Measurements from ENCODE around the gene TMEM74B.
"Not testable (repeated sequence)": the region's sequence is repeated elsewhere in the genome, so short reads cannot be mapped to it uniquely, and the experiment has no call there.

TMEM74B gene

DNA sequence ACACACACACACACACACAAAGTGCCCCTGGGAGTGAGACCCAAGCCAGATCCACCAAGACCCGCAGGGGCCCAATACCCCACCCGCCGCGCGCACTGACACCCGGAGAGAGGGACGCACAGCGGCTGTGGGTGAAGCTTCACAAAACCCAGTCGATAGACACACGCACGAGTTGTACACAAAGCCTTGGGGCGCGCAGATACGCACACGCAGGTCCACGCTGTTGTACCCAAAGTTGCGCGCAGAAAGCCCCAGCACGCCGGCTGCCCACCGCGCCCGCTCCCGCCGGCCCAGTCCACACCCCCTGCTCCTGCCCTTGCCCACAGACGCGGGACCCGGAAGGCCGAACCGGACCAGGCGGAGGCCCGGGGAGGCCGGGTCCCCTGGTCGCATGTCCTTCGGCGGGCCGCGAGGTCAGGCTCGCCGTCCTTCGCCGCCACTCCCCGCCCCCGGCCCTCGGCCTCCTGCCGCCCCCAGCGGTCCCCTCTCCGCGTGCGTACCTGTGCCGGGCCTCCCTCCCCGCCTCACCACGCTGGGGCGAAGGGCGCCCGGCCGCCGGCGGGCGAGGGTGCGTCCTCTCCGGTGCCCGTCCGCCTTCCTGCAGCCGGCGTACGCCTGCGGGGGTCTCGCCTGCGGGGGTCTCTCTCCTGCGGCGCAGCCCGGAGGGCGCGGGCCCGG, at the start of gene TMEM74B:
TMEM74B (minus strand) TSS at position 344 of the 678 bp plus-strand sequence. CDS start 1,180 bp downstream, outside the sequence.
- Histone ChIP-seq H3K9me3 (ENCODE audit: control insufficient read depth in 2 of 2, low read length in 2 of 2) (no peaks in the 10 kb centered on the region), H3K4me1 (ENCODE audit: control insufficient read depth in 2 of 2, insufficient read depth in 2 of 2, low read length in 2 of 2) (peaks cover 6 to 30% of the 10 kb centered on the region in 2 donors), H3K4me3 (ENCODE audit: low read length in 2 of 2) (peak within 1 kb of the TSS; percentile 26 to 57), H3K27ac (ENCODE audit: low read depth in 2 of 2, low read length in 2 of 2) (no peak within 1 kb of the TSS), H3K9ac (ENCODE audit: low read depth in 1 of 2, low read length in 2 of 2) (no peak within 1 kb of the TSS), H3K36me3 (ENCODE audit: control insufficient read depth in 2 of 2, insufficient read depth in 2 of 2, low read length in 2 of 2) (no peaks in the 10 kb centered on the region), H3K27me3 (ENCODE audit: control insufficient read depth in 2 of 2, insufficient read depth in 2 of 2, low read length in 2 of 2) (peaks cover 11 to 13% of the 10 kb centered on the region in 2 donors)

DNA sequence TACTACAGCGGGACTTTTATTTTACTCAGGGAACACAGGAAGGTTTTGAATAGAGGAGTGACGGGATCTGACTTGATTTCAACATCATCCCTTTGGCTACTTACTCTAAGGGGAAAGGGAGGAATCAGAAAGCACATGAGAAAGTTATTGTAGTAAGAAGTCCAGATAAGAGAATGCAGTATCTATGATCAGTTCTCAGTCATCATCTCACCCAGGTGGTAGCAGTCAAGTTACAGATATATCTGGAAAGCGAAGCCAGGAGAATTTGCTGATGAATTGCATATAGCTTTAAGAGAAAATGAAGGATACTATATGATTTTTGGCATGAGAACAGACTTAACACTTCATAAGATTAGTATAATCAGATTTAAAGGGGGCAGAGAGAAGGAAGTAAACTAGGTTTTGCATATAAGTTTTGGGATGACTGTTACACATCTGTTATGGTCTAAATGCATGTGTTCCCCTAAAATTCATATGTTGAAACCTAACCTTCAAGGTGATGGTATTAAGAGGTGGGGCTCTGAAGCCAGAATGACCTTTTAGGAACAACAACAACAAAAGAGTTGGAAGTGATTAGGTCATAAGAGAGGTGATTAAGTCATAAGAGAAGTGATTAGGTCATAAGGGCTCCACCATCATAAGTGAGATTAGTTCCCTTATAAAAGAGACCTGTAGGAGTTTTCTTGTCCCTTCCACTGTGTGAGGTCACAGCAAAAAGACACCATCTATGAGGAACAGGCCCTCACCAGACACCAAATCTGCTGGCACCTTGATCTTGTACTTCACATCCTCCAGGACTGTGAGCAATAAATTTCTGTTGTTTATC, 47.7 kb upstream of the TMEM74B start:
- Histone ChIP-seq H3K4me3 (ENCODE audit: low read length in 2 of 2) (no peak overlapping the region), H3K9me3 (ENCODE audit: control insufficient read depth in 2 of 2, low read length in 2 of 2) (no peaks in the 10 kb centered on the region), H3K27me3 (ENCODE audit: control insufficient read depth in 2 of 2, insufficient read depth in 2 of 2, low read length in 2 of 2) (peaks cover 6 to 9% of the 10 kb centered on the region in 2 donors), H3K4me1 (ENCODE audit: control insufficient read depth in 2 of 2, insufficient read depth in 2 of 2, low read length in 2 of 2) (no peaks in the 10 kb centered on the region), H3K9ac (ENCODE audit: low read depth in 1 of 2, low read length in 2 of 2) (no peak overlapping the region), H3K36me3 (ENCODE audit: control insufficient read depth in 2 of 2, insufficient read depth in 2 of 2, low read length in 2 of 2) (no peaks in the 10 kb centered on the region), H3K27ac (ENCODE audit: low read depth in 2 of 2, low read length in 2 of 2) (no peak overlapping the region)

DNA sequence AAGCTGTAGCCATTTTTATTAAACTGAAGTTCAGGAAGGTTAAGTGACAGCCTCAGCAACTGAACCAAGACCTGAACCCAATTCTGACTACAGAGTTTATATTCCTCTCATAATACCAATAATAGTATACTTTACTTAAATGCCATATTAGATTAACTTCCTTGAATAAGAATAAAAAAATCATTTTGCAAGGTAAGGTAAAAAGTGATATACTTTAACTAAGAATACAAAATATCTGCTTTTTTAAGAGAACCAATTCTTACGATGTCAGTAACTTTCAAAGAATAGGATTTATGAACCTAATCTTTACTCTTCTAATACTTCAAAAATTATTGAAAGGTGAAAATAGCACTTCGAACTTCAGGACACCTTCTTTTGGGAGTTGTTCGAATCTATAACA, 44.8 kb upstream of the TMEM74B start:
- peaks cover 12 to 13% of the 10 kb centered on the region in 2 donors for H3K27me3 ChIP-seq (ENCODE audit: control insufficient read depth in 2 of 2, insufficient read depth in 2 of 2, low read length in 2 of 2)
- no peaks in the 10 kb centered on the region for H3K9me3 ChIP-seq (ENCODE audit: control insufficient read depth in 2 of 2, low read length in 2 of 2)
- H3K27ac ChIP-seq (ENCODE audit: low read depth in 2 of 2, low read length in 2 of 2), result no peak overlapping the region
- H3K36me3 ChIP-seq (ENCODE audit: control insufficient read depth in 2 of 2, insufficient read depth in 2 of 2, low read length in 2 of 2), result no peaks in the 10 kb centered on the region
- no peak overlapping the region for H3K4me3 ChIP-seq (ENCODE audit: low read length in 2 of 2)
- H3K4me1 ChIP-seq (ENCODE audit: control insufficient read depth in 2 of 2, insufficient read depth in 2 of 2, low read length in 2 of 2), result peaks cover 4 to 10% of the 10 kb centered on the region in 2 donors
- no peak overlapping the region for H3K9ac ChIP-seq (ENCODE audit: low read depth in 1 of 2, low read length in 2 of 2)

DNA sequence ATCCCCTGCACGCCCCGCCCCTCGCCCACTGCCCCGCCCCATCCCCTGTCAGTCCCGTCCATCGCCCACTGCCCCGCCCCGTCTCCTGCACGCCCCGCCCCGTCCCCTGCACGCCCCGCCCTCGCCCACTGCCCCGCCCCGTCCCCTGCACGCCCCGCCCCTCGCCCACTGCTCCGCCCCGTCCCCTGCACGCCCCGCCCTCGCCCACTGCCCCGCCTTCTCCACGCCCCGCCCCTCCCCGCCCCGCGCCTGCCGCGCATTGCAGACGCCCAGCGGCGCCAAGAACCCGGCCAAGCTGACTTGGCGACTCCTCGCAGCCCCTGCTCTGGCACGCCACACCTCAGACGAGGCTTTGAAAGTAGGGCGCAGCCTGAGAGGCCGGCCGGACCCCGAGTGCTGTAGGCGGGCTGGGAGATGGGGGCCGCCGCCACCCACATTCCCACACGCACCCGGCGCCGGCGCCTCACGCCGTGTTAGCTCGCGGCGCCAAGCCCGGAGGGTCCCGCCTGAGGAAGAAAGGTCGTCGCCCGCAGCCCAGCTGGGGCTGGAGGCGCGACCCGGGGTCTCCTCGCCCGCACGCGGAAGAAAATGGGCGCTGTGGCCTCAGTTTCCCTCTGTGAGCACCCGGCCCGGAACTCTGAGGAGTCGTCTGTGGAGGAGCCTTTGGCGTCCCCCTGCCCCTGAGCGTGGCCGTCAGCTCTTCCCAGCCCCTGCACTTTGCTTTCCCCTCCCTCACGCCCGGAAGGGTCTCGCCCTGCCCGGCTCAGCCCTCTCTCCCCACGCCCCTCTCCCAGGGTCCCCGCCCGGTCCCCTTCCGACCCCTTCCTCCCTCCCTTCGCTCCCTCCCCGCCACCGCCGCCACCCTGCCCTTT, 41.2 kb upstream of the TMEM74B start, which contains the start of gene RAD21L1:
RAD21L1 (plus strand) TSS at position 262 of the 872 bp plus-strand sequence. CDS start 2,410 bp downstream, outside the sequence.
- peaks cover 12 to 13% of the 10 kb centered on the region in 2 donors for H3K27me3 ChIP-seq (ENCODE audit: control insufficient read depth in 2 of 2, insufficient read depth in 2 of 2, low read length in 2 of 2)
- peaks cover 4 to 10% of the 10 kb centered on the region in 2 donors for H3K4me1 ChIP-seq (ENCODE audit: control insufficient read depth in 2 of 2, insufficient read depth in 2 of 2, low read length in 2 of 2)
- peak within 1 kb of the TSS; percentile 66 to 67 for H3K4me3 ChIP-seq (ENCODE audit: low read length in 2 of 2)
- H3K9ac ChIP-seq (ENCODE audit: low read depth in 1 of 2, low read length in 2 of 2), result peak within 1 kb of the TSS; percentile 26 to 59
- H3K27ac ChIP-seq (ENCODE audit: low read depth in 2 of 2, low read length in 2 of 2), result peak within 1 kb of the TSS in 1 of 2 donors; percentile 23
- no peaks in the 10 kb centered on the region for H3K9me3 ChIP-seq (ENCODE audit: control insufficient read depth in 2 of 2, low read length in 2 of 2)
- no peaks in the 10 kb centered on the region for H3K36me3 ChIP-seq (ENCODE audit: control insufficient read depth in 2 of 2, insufficient read depth in 2 of 2, low read length in 2 of 2)

DNA sequence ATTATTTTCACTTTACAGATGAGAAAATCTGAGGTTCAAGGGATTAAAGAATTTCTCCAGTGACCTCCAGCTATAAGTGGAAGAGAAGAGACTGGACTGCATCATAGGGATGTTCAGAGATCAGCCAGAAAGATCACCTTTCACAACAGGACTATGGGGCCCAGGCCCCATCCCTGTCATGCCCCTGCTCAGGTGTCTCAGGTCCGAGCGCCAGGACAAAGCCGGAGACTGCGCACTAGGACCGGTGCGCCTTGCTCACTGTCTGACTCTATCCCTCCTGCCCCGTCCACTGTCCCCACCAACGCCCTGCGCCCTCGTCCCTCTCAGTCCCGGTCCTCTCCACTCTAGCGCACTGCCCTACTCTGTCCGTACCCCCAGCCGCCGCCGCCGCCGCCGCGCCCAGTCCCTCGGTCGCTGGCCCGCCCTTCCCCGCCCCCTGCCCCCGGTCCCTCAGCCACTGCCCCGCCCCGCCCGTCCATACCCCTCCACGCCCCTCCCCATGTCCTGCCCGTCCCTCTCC, 40.5 kb upstream of the TMEM74B start:
- no peaks in the 10 kb centered on the region for H3K9me3 ChIP-seq (ENCODE audit: control insufficient read depth in 2 of 2, low read length in 2 of 2)
- H3K27ac ChIP-seq (ENCODE audit: low read depth in 2 of 2, low read length in 2 of 2), result peak overlapping the region in 1 of 2 donors; percentile 23
- H3K4me1 ChIP-seq (ENCODE audit: control insufficient read depth in 2 of 2, insufficient read depth in 2 of 2, low read length in 2 of 2), result peaks cover 4 to 10% of the 10 kb centered on the region in 2 donors
- H3K27me3 ChIP-seq (ENCODE audit: control insufficient read depth in 2 of 2, insufficient read depth in 2 of 2, low read length in 2 of 2), result peaks cover 11 to 12% of the 10 kb centered on the region in 2 donors
- H3K36me3 ChIP-seq (ENCODE audit: control insufficient read depth in 2 of 2, insufficient read depth in 2 of 2, low read length in 2 of 2), result no peaks in the 10 kb centered on the region
- no peak overlapping the region for H3K9ac ChIP-seq (ENCODE audit: low read depth in 1 of 2, low read length in 2 of 2)
- peak overlapping the region; percentile 53 to 56 for H3K4me3 ChIP-seq (ENCODE audit: low read length in 2 of 2)

DNA sequence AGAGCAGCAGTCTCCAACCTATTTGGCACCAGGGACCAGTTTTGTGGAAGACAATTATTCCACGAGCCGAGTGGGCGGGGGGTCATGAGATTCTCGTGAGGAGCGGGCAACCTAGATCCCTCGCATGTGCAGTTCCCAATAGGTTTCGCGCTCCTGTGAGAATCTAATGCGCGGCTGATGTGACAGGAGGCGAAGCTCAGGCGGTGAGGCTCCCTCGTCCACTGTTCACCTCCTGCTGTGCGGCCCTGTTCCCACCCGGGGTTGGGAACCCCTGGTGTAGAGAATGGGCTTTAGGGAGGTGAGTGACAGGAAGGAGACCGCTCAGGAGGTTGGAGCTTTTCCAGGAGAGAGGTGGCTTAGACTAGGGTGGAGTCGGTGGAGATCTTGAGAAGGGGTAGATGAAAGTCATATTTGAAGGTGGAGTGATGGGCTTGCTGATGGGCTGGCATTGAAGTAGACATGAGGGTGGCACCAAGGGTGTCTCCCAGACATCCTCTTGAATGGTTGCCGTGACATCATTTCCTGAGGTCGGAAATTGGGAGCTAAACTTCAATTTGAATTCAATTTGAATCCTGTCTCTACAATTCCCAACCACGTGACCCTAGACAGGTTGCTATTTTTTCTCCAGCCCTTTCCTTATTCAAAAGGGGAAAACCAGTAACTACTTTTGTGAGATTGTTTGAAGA, 39.6 kb upstream of the TMEM74B start:
- peaks cover 4 to 10% of the 10 kb centered on the region in 2 donors for H3K4me1 ChIP-seq (ENCODE audit: control insufficient read depth in 2 of 2, insufficient read depth in 2 of 2, low read length in 2 of 2)
- no peaks in the 10 kb centered on the region for H3K9me3 ChIP-seq (ENCODE audit: control insufficient read depth in 2 of 2, low read length in 2 of 2)
- H3K27ac ChIP-seq (ENCODE audit: low read depth in 2 of 2, low read length in 2 of 2), result no peak overlapping the region
- no peak overlapping the region for H3K9ac ChIP-seq (ENCODE audit: low read depth in 1 of 2, low read length in 2 of 2)
- H3K4me3 ChIP-seq (ENCODE audit: low read length in 2 of 2), result no peak overlapping the region
- peaks cover 7 to 9% of the 10 kb centered on the region in 2 donors for H3K27me3 ChIP-seq (ENCODE audit: control insufficient read depth in 2 of 2, insufficient read depth in 2 of 2, low read length in 2 of 2)
- H3K36me3 ChIP-seq (ENCODE audit: control insufficient read depth in 2 of 2, insufficient read depth in 2 of 2, low read length in 2 of 2), result no peaks in the 10 kb centered on the region

DNA sequence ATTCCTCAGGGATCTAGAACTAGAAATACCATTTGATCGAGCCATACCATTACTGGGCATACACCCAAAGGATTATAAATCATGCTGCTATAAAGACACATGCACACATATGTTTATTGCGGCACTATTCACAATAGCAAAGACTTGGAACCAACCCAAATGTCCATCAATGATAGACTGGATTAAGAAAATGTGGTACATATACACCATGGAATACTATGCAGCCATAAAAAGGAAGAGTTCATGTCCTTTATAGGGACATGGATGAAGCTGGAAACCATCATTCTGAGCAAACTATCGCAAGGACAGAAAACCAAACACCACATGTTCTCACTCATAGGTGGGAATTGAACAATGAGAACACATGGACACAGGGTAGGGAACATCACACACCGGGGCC, 38.0 kb upstream of the TMEM74B start:
- H3K4me3 ChIP-seq (ENCODE audit: low read length in 2 of 2); H3K9me3 ChIP-seq (ENCODE audit: control insufficient read depth in 2 of 2, low read length in 2 of 2); H3K36me3 ChIP-seq (ENCODE audit: control insufficient read depth in 2 of 2, insufficient read depth in 2 of 2, low read length in 2 of 2); H3K4me1 ChIP-seq (ENCODE audit: control insufficient read depth in 2 of 2, insufficient read depth in 2 of 2, low read length in 2 of 2); H3K9ac ChIP-seq (ENCODE audit: low read depth in 1 of 2, low read length in 2 of 2); H3K27ac ChIP-seq (ENCODE audit: low read depth in 2 of 2, low read length in 2 of 2); H3K27me3 ChIP-seq (ENCODE audit: control insufficient read depth in 2 of 2, insufficient read depth in 2 of 2, low read length in 2 of 2): not testable (repeated sequence)

DNA sequence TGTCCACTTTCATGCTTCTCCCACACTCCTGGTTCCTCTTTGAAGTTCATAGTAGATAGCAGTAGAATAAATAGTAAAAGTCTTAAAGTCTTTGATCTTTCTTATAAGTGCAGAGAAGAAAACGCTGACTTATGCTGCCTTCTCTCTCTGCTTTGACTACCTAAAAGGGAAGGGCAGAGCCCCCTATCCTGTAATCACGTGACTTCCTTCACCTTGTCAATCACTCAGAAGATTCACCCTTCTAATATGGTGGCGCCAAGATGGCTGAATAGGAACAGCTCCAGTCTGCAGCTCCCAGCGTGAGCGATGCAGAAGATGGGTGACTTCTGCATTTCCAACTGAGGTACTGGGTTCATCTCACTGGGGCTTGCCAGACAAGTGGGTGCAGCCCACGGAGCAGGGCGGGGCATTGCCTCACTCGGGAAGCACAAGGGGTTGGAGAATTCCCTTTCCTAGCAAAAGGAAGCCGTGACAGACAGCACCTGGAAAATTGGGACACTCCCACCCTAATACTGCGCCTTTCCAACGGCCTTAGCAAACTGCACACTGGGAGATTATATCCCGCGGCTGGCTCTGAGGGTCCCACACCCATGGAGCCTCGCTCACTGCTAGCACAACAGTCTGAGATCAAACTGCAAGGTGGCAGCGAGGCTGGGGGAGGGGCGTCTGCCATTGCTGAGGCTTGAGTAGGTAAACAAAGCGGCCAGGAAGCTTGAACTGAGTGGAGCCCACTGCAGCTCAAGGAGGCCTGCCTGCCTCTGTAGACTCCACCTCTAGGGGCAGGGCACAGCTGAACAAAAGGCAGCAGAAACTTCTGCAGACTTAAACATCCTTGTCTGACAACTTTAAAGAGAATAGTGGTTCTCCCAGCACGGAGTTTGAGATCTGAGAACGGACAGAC, 32.0 kb upstream of the TMEM74B start:
- H3K9ac ChIP-seq (ENCODE audit: low read depth in 1 of 2, low read length in 2 of 2); H3K4me1 ChIP-seq (ENCODE audit: control insufficient read depth in 2 of 2, insufficient read depth in 2 of 2, low read length in 2 of 2); H3K4me3 ChIP-seq (ENCODE audit: low read length in 2 of 2); H3K27ac ChIP-seq (ENCODE audit: low read depth in 2 of 2, low read length in 2 of 2); H3K9me3 ChIP-seq (ENCODE audit: control insufficient read depth in 2 of 2, low read length in 2 of 2); H3K36me3 ChIP-seq (ENCODE audit: control insufficient read depth in 2 of 2, insufficient read depth in 2 of 2, low read length in 2 of 2); H3K27me3 ChIP-seq (ENCODE audit: control insufficient read depth in 2 of 2, insufficient read depth in 2 of 2, low read length in 2 of 2): not testable (repeated sequence)

Data from mucosa of rectum (tissue), 2 donors.